Vagina (tissue), 2 donors: ENCODE results near the gene MTHFSD. TPM values are rescaled to one million over a fixed set of nuclear protein-coding genes. Genes with fewer than 3 reads are reported as not detected.

Experiments
- DNase-seq, 2 donors: peaks; one replicate each; pipeline ENCODE4 v3.0.0-alpha.2; 2017; ENCODE audit errors: extremely low spot score in 2 of 2
- H3K27ac ChIP-seq: fragments of 200-600 bp; sonication (generic); one replicate; pipeline ENCODE4 v1.5.1; 2019
- H3K27me3 ChIP-seq: fragments of 200-600 bp; sonication (generic); one replicate; pipeline ENCODE4 v1.5.1; 2019
- H3K36me3 ChIP-seq, 2 donors: fragments of 200-600 bp; sonication (generic); one replicate each; pipeline ENCODE4 v1.5.1; 2017 to 2019
- H3K4me1 ChIP-seq: fragments of 200-600 bp; sonication (generic); one replicate; pipeline ENCODE4 v1.5.1; 2019
- H3K4me3 ChIP-seq, 2 donors: fragments of 200-600 bp; sonication (generic); 1 replicate in 1 of 2; 2 replicates in 1 of 2; pipeline ENCODE4 v1.5.1; 2016 to 2019
- H3K9me3 ChIP-seq: fragments of 200-600 bp; sonication (generic); one replicate; pipeline ENCODE4 v1.5.1; 2019
- POLR2A ChIP-seq, 2 donors: fragments of 450-650 bp; IDR thresholded peaks; one replicate each; pipeline ENCODE4 v1.6.1; 2017; ENCODE audit warnings: antibody characterized with exemption in 2 of 2, mild to moderate bottlenecking in 2 of 2, moderate library complexity in 2 of 2
- POLR2AphosphoS5 ChIP-seq, 2 donors: sonication (generic); formaldehyde crosslinking; IDR thresholded peaks; one replicate each; pipeline ENCODE4 v1.9.0; 2017; ENCODE audit warnings: antibody characterized with exemption in 2 of 2, mild to moderate bottlenecking in 2 of 2, low read depth in 1 of 2; ENCODE audit not compliant: insufficient read depth in 1 of 2
- intact Hi-C: fragments of 100-400 bp; cut with DNase I; formaldehyde crosslinking; loops from one replicate; pipeline ENCODE4 v1.15.1; 2023
- total RNA-seq: library from RNA; depleted of rRNA; stranded (reverse); fragments of >200 nt; gene quantifications from one replicate; pipeline ENCODE4 v1.2.3, GENCODE V29; 2016
- TF ChIP-seq, protein P1 (sequence below), 3 experiments: fragments of 450-650 bp in 2 of 3; fragments of 200-600 bp in 1 of 3; sonication (generic) in 1 of 3; IDR thresholded peaks; one replicate each; pipeline ENCODE4 v1.5.1; 2017 to 2019; ENCODE audit warnings: antibody characterized with exemption in 3 of 3, mild to moderate bottlenecking in 2 of 3, moderate library complexity in 2 of 3

MTHFSD gene
- total RNA-seq, 1 donor from 2014 or later = 20.4 TPM

DNA sequence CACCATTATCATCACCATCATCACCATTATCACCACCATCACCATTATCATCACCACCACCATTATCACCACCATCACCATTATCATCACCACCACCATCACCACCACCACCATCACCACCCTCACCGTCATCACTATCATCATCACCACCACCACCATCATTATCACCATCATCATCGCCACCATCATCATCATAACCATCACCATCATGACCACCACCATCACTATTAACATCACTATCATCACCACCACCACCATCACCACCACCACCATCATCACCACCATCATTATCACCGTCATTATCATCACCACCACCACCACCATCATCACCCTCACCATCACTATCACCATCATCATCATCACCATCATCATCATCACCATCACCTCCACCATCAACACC lies 32.5 kb upstream of the MTHFSD start:
- Histone ChIP-seq H3K4me3 (no peak overlapping the region), H3K4me1 (no peaks in the 10 kb centered on the region), H3K36me3 (no peaks in the 10 kb centered on the region), H3K9me3 (no peaks in the 10 kb centered on the region), H3K27ac (no peak overlapping the region), H3K27me3 (no peaks in the 10 kb centered on the region)
- TF ChIP-seq POLR2A (IDR thresholded peaks at IDR 0.05) (no peak), POLR2AphosphoS5 (IDR thresholded peaks at IDR 0.05; ENCODE audit: insufficient read depth in 1 of 2, low read depth in 1 of 2) (no peak)
- TF ChIP-seq, protein P1, sequence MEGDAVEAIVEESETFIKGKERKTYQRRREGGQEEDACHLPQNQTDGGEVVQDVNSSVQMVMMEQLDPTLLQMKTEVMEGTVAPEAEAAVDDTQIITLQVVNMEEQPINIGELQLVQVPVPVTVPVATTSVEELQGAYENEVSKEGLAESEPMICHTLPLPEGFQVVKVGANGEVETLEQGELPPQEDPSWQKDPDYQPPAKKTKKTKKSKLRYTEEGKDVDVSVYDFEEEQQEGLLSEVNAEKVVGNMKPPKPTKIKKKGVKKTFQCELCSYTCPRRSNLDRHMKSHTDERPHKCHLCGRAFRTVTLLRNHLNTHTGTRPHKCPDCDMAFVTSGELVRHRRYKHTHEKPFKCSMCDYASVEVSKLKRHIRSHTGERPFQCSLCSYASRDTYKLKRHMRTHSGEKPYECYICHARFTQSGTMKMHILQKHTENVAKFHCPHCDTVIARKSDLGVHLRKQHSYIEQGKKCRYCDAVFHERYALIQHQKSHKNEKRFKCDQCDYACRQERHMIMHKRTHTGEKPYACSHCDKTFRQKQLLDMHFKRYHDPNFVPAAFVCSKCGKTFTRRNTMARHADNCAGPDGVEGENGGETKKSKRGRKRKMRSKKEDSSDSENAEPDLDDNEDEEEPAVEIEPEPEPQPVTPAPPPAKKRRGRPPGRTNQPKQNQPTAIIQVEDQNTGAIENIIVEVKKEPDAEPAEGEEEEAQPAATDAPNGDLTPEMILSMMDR (IDR thresholded peaks at IDR 0.05) = no peak
- DNase-seq = no peak
- intact Hi-C loops = no loop called here

DNA sequence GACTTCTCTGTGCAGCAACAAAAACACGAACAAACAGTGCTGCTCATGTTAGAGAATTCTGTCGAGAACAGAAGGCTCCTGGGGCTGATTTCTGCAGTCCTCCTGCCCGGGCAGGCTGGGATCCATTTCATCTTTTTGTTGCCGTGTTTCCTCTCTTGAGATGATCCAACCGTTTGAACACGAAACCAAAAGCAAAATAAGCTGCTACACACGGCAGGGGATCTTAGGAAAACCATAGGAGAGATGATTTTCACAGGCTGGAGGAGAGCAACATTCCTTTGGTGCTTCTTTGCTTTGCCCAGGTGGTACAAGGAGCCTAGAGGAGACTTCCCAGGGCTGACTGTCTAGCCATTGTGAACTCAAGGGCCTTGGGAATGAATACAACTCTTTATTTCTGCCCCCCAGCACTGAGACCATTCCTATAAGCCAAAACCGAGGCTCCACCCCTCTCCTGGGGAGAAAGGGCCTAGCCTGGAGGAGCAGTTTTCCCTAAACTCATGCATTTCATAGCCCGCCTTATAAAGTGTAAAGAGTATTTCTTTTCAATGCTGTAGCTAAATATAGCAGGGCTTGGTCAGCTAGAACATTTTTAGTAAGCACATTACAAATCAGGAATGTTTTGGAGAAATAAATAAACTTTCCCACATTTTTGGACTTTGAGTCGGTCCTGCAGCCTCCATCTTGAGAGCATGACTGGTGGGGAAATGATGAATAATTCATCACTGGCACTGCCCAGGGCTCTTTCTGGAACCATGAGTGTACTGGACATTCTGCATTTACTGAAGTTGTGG lies 31.0 kb upstream of the MTHFSD start:
- no peak overlapping the region for H3K4me3 ChIP-seq
- H3K27ac ChIP-seq = peak overlapping the region; percentile 44
- no peaks in the 10 kb centered on the region for H3K9me3 ChIP-seq
- DNase-seq = no peak
- TF ChIP-seq POLR2AphosphoS5 (IDR thresholded peaks at IDR 0.05; ENCODE audit: insufficient read depth in 1 of 2, low read depth in 1 of 2) (peak in 1 of 2 donors; percentile 17), POLR2A (IDR thresholded peaks at IDR 0.05) (no peak)
- TF ChIP-seq, protein P1 (IDR thresholded peaks at IDR 0.05) = no peak
- H3K36me3 ChIP-seq = no peaks in the 10 kb centered on the region
- intact Hi-C loops = no loop called here
- no peaks in the 10 kb centered on the region for H3K4me1 ChIP-seq
- no peaks in the 10 kb centered on the region for H3K27me3 ChIP-seq

DNA sequence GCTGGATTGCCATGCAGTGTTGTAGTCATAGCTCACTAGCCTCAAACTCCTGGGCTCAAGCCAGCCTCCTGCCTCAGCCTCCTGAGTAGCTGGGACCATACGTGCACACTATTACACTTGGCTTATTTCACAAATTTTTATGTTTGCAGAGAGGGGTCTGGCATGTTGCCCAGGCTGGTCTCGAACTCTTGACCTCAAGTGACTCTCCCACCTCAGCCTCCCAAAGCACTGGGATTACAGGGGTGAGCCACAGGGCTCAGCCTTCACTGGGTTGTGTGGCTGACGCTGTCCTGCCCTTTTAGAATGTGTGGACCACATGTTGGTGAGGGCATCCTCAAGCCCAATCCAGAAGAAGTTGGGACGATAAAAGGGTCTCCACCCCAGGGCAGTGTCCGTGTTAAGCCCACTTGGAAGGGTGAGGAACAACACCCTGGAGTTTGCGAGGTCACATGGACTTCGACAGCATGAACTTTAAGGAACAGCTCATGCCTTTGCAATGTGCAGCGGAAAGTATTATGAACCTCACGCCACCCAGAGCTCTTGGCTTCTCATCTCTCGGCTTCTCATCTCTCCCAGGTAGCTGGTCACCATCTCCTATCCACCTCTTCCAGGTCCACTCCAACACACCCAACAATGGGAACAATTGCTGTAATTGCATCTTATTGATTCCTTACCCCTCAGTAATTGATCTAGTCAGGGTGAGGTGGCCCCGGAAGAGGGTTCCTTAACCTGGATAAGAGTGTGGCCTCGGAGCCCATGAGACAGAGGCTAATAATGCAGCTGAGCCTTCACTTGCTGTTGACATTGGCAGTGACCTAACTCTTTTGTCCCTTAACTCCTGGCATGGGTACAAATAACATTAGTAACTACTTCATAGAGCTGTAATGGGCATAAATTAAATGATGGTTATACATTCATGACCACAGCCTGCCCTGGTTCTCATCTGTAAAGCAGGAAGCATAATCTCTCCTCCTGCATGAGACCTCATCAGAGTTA lies 30.0 kb upstream of the MTHFSD start:
- Histone ChIP-seq H3K27ac (peak overlapping the region; percentile 44), H3K4me3 (no peak overlapping the region), H3K4me1 (no peaks in the 10 kb centered on the region), H3K27me3 (peaks cover under 1% of the 10 kb centered on the region), H3K9me3 (no peaks in the 10 kb centered on the region), H3K36me3 (no peaks in the 10 kb centered on the region)
- DNase-seq = no peak
- TF ChIP-seq POLR2AphosphoS5 (IDR thresholded peaks at IDR 0.05; ENCODE audit: insufficient read depth in 1 of 2, low read depth in 1 of 2) = no peak
- TF ChIP-seq, protein P1 (IDR thresholded peaks at IDR 0.05) = no peak
- no peak for TF ChIP-seq POLR2A (IDR thresholded peaks at IDR 0.05)
- intact Hi-C loops = no loop called here

DNA sequence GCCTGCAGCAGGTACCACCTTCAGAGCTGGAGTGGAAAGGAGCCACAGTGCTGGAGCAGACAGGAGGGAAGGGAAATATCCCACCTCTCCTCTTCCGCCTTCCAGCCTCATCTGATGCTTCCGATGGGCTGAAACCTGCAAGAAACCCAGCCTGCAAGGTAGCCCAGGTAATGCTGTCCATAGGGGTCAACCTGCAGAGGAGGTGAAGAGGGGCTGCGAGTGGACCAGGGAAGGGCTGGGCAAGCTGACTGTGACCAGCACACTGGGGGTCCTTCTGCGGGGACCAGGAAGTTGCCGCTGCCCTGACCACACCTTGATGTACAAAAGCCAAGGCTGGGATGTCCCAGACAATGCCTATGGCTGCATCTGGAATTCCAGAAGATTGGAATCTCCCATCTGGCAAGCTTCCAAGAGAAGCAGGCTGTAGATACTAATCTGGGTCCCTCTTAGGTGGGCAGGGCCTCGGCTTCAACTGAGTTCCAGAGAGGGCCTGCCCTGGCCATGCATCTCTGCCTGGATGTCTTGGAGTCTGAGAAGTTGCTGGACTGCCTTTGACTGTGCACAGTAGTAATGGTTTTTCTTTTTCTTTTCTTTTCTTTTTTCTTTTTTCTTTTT lies 29.1 kb upstream of the MTHFSD start:
- Histone ChIP-seq H3K4me1 (no peaks in the 10 kb centered on the region), H3K36me3 (no peaks in the 10 kb centered on the region), H3K9me3 (no peaks in the 10 kb centered on the region), H3K4me3 (no peak overlapping the region), H3K27ac (no peak overlapping the region), H3K27me3 (peaks cover 3% of the 10 kb centered on the region)
- TF ChIP-seq POLR2A (IDR thresholded peaks at IDR 0.05) = no peak
- TF ChIP-seq, protein P1 (IDR thresholded peaks at IDR 0.05) = no peak
- no peak for TF ChIP-seq POLR2AphosphoS5 (IDR thresholded peaks at IDR 0.05; ENCODE audit: insufficient read depth in 1 of 2, low read depth in 1 of 2)
- intact Hi-C loops = no loop called here
- DNase-seq = no peak
